ENCODE results near the gene NFKBIB. TPM values are rescaled to one million over a fixed set of nuclear protein-coding genes. Genes with fewer than 3 reads are reported as not detected.

Gene NFKBIB
- total RNA-seq, 1 experiment from 2014 or later = 39.8 TPM

Other genes with a start within 250 kb of the NFKBIB start
- 9.6 to 9.9 TPM (median 9.8 TPM) in 3 replicates for gene CAPN12, start 155.5 kb upstream of the NFKBIB start, total RNA-seq (2021)
- gene LGALS7, start 126.5 kb upstream of the NFKBIB start, total RNA-seq (2021) = 2.3 TPM in 1 of 3 replicates, not detected in the others
- 1.2 to 3.7 TPM (median 2.7 TPM) in 3 replicates for gene LGALS7B, start 110.8 kb upstream of the NFKBIB start, total RNA-seq (2021)
- 1.1 to 1.5 TPM (median 1.4 TPM) in 3 replicates for gene LGALS4, start 87.0 kb upstream of the NFKBIB start, total RNA-seq (2021)
- 139 to 162 TPM (median 161 TPM) in 3 replicates for gene ECH1, start 68.2 kb upstream of the NFKBIB start, total RNA-seq (2021)
- 680 to 779 TPM (median 683 TPM) in 3 replicates for gene HNRNPL, start 50.0 kb upstream of the NFKBIB start, total RNA-seq (2021)
- 12.6 to 14.6 TPM (median 14.5 TPM) in 3 replicates for gene RINL, start 21.7 kb upstream of the NFKBIB start, total RNA-seq (2021)
- gene SIRT2, start 351 bp upstream of the NFKBIB start, total RNA-seq (2021) = 9.5 to 10.7 TPM (median 10.2 TPM) in 3 replicates
- gene CCER2, start 12.2 kb downstream of the NFKBIB start, total RNA-seq (2021) = 0.77 to 1.1 TPM (median 0.98 TPM) in 3 replicates
- 66.4 to 74.7 TPM (median 69.6 TPM) in 3 replicates for gene SARS2, start 30.8 kb downstream of the NFKBIB start, total RNA-seq (2021)
- gene MRPS12, start 31.0 kb downstream of the NFKBIB start, total RNA-seq (2021) = 79.9 to 88.0 TPM (median 81.5 TPM) in 3 replicates
- 16.8 to 22.2 TPM (median 18.6 TPM) in 3 replicates for gene FBXO17, start 75.8 kb downstream of the NFKBIB start, total RNA-seq (2021)
- 18.9 to 22.7 TPM (median 20.0 TPM) in 3 replicates for gene FBXO27, start 132.6 kb downstream of the NFKBIB start, total RNA-seq (2021)
- 0.09 to 0.11 TPM (median 0.11 TPM) in 3 replicates for gene ACP7, start 184.4 kb downstream of the NFKBIB start, total RNA-seq (2021)
- gene PAK4, start 225.8 kb downstream of the NFKBIB start, total RNA-seq (2021) = 69.8 to 77.7 TPM (median 73.9 TPM) in 3 replicates

Measured in WTC11 (cell line).